ENCODE data around the gene COQ10A. TPM values are rescaled to one million over a fixed set of nuclear protein-coding genes. Genes with fewer than 3 reads are reported as not detected.

COQ10A gene
- total and polyA plus RNA-seq, 9 of the 15 experiments (the other 6 are each of a cell fraction or from before 2014, with no cell fraction given): 3.1 to 26.4 (median 12.7) TPM

DNA sequence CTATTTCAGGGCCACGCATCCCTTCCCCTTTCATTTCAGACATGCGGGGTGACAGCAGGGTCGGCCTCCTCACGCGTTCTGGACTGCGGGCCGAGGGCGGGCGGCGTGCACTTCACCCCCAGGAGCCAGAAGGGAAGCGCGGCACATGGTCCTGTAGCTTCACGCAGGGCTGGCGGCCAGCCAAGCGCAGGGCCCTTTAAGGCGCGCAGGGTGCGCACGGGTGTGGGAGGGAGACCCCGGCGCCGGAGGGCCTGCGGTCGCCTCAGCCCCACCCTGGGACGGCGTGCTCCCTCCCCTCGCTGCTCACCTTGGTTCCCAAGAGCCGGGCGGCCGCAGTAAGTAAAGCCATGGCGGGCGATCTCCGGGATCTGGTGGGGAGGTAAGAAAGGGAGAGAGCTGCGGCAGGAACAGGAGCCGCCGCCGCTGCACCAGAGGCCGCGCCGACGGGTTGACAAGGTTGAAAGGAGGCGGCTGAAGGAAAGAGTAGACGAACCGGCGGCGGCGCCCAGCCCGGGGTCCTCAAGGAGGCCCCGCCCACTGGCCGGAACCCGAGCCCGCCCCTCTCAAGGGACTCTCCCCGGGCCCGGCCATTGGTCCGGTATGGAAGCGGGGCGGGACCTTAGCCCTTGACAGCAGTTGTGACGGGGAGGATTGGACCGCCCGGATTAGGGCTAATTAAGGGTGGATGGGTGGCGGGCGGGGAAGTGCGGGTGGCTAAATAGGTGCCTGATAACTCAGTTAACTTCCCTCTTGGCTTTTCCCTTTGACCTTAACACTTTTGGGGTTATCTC lies 33.3 kb downstream of the COQ10A start, which contains the start of gene CS (continued):
- TF ChIP-seq, protein P1, sequence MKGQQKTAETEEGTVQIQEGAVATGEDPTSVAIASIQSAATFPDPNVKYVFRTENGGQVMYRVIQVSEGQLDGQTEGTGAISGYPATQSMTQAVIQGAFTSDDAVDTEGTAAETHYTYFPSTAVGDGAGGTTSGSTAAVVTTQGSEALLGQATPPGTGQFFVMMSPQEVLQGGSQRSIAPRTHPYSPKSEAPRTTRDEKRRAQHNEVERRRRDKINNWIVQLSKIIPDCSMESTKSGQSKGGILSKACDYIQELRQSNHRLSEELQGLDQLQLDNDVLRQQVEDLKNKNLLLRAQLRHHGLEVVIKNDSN (CRISPR knock-in tag; IDR thresholded peaks at IDR 0.05): peak; percentile 76
- TF ChIP-seq, protein P2, sequence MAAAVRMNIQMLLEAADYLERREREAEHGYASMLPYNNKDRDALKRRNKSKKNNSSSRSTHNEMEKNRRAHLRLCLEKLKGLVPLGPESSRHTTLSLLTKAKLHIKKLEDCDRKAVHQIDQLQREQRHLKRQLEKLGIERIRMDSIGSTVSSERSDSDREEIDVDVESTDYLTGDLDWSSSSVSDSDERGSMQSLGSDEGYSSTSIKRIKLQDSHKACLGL (CRISPR knock-in tag; IDR thresholded peaks at IDR 0.05; ENCODE audit: borderline replicate concordance, poor library complexity, severe bottlenecking): peak; percentile 48
- TF ChIP-seq, protein P3, sequence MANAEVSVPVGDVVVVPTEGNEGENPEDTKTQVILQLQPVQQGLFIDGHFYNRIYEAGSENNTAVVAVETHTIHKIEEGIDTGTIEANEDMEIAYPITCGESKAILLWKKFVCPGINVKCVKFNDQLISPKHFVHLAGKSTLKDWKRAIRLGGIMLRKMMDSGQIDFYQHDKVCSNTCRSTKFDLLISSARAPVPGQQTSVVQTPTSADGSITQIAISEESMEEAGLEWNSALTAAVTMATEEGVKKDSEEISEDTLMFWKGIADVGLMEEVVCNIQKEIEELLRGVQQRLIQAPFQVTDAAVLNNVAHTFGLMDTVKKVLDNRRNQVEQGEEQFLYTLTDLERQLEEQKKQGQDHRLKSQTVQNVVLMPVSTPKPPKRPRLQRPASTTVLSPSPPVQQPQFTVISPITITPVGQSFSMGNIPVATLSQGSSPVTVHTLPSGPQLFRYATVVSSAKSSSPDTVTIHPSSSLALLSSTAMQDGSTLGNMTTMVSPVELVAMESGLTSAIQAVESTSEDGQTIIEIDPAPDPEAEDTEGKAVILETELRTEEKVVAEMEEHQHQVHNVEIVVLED (CRISPR knock-in tag; IDR thresholded peaks at IDR 0.05): peak; percentile 82
- TF ChIP-seq, protein P4, sequence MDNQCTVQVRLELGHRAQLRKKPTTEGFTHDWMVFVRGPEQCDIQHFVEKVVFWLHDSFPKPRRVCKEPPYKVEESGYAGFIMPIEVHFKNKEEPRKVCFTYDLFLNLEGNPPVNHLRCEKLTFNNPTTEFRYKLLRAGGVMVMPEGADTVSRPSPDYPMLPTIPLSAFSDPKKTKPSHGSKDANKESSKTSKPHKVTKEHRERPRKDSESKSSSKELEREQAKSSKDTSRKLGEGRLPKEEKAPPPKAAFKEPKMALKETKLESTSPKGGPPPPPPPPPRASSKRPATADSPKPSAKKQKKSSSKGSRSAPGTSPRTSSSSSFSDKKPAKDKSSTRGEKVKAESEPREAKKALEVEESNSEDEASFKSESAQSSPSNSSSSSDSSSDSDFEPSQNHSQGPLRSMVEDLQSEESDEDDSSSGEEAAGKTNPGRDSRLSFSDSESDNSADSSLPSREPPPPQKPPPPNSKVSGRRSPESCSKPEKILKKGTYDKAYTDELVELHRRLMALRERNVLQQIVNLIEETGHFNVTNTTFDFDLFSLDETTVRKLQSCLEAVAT (IDR thresholded peaks at IDR 0.05): peak in 1 of 2 experiments; percentile 85; a peak in 2 of 4 replicates
- TF ChIP-seq SMAD2 (IDR thresholded peaks at IDR 0.05; ENCODE audit: low read depth, low read length) (no peak), SIN3B (IDR thresholded peaks at IDR 0.05; ENCODE audit: low read depth) (no peak), BRCA1 (IDR thresholded peaks at IDR 0.05) (no peak), BRCA1 (CRISPR knock-in tag; IDR thresholded peaks at IDR 0.05) (no peak), HNRNPL (IDR thresholded peaks at IDR 0.05; ENCODE audit: low read depth, low read length) (no peak), ESRRB (CRISPR knock-in tag; IDR thresholded peaks at IDR 0.05; ENCODE audit: borderline replicate concordance) (no peak), PATZ1 (CRISPR knock-in tag; IDR thresholded peaks at IDR 0.05; ENCODE audit: borderline replicate concordance) (no peak), NONO (IDR thresholded peaks at IDR 0.05; ENCODE audit: low read depth in 2 of 2, low read length in 1 of 2) (peak in 1 of 2 experiments; percentile 75; a peak in 1 of 4 replicates), POLR2AphosphoS2 (IDR thresholded peaks at IDR 0.05; ENCODE audit: low read length) (peak; percentile 52; the same call in 1 of the 2 replicates), DIDO1 (tag; IDR thresholded peaks at IDR 0.05; ENCODE audit: low read depth) (no peak), SNAPC5 (CRISPR knock-in tag; IDR thresholded peaks at IDR 0.05) (no peak), HEY1 (CRISPR knock-in tag; IDR thresholded peaks at IDR 0.05; ENCODE audit: borderline replicate concordance) (no peak)
- TF ChIP-seq, protein P5, sequence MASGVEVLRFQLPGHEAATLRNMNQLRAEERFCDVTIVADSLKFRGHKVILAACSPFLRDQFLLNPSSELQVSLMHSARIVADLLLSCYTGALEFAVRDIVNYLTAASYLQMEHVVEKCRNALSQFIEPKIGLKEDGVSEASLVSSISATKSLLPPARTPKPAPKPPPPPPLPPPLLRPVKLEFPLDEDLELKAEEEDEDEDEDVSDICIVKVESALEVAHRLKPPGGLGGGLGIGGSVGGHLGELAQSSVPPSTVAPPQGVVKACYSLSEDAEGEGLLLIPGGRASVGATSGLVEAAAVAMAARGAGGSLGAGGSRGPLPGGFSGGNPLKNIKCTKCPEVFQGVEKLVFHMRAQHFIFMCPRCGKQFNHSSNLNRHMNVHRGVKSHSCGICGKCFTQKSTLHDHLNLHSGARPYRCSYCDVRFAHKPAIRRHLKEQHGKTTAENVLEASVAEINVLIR (CRISPR knock-in tag; IDR thresholded peaks at IDR 0.05): no peak

Measured in K562 (cell line).